ENCODE results near the gene TEX22.

TEX22 gene

DNA sequence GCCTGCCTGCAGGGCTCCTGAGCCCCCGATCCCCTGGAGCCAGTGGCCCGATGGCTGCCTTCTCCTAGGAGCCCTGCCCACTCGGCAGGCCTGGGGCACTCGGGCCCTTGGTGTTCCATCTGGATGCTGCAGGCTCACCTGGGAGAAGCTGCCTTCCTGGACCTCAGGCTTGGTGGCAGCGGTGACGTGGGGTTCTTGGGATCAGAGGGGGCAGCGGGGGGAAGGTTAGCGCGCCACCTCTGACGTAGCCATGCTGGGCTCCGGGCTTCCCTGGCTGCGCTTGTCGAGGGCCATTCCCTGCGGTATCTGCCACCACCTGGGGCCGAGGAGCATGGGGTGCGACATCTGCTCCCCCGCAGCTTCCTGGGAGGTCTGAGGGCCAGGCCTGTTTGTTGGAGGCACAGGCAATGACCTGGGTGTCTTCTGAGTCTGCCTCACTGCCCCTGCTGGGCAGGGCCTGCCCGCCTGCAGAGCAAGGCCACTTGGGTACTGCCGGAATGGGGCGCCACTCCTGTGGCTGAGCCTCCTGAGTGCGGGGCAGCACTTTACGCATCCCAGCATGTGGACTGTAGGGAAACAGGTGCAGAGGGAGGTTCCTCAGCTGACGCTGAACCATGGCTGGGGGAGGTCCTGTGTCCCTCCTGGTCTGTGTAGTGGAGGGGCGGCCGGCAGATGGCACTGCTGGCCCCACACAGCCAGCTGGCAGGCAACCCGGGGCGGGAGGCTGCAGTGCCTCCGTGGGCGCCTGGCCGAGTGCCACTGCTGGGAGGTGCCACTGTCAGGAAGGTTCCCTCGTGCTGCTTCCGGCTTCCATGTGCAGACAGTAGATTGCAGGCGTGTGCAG, 41.6 kb downstream of the TEX22 start:
- DNase-seq (ENCODE audit: low read depth in 2 of 2), result no peak

GRCh38 chr14:105440554-105440900, 42.2 kb downstream of the TEX22 start:
- no peak for DNase-seq (ENCODE audit: low read depth in 2 of 2)

- no peak for DNase-seq (ENCODE audit: low read depth in 2 of 2)
These were observed 42.7 kb downstream of the TEX22 start for GRCh38 chr14:105440992-105441391.

GRCh38 chr14:105442125-105442524, 43.8 kb downstream of the TEX22 start:
- DNase-seq (ENCODE audit: low read depth in 2 of 2), result no peak

DNA sequence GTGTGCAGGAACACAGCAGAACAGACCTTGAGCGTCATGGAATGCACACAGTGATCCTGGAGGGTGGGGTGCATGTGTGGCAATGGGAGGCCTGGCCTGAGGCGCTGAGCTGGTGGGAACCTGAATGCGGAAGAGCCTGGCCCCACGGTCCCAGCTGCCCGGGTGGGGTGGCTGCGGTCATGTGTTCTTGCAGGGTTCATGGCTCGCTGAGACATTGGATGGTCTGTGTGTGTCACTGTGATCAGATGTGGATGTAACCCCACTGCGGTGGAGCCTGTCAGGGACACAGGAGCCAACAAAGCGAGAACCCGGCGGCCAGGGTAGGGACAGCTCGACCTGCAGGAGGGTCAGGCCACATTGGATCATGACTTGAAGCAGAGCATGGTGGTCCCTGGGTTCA, 44.5 kb downstream of the TEX22 start:
- no peak for DNase-seq (ENCODE audit: low read depth in 2 of 2)

- no peak for DNase-seq (ENCODE audit: low read depth in 2 of 2)
These were observed 46.5 kb downstream of the TEX22 start for GRCh38 chr14:105444859-105445258.

- DNase-seq (ENCODE audit: low read depth in 2 of 2), result no peak
These were observed 47.0 kb downstream of the TEX22 start for GRCh38 chr14:105445290-105445689.

- no peak for DNase-seq (ENCODE audit: low read depth in 2 of 2)
These were observed 47.8 kb downstream of the TEX22 start for GRCh38 chr14:105445901-105446845.

GRCh38 chr14:105446971-105447370, 48.6 kb downstream of the TEX22 start:
- DNase-seq (ENCODE audit: low read depth in 2 of 2), result no peak

GRCh38 chr14:105447651-105448640, 49.6 kb downstream of the TEX22 start:
- DNase-seq (ENCODE audit: low read depth in 2 of 2), result no peak

DNA sequence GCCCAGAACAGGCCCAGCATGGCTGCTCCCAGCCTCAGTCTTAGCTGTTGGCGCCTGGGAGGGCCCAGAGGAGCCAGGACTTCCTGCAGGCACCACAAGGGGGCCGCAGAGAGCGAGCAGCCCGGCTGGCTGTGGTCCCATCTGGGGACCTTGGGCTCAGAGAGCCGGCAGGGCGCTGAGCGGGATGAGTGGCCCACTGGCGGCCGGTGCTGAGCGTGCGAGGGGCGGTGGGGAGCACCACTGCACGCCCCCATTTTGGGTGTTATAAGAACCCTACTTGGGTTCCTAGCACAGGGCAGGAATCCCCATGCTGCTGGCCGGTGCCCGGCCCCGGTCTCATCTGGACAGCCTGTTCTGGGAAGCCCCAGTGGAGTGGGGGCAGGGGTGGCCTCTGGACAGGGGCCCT, 50.4 kb downstream of the TEX22 start:
- peak; percentile 26 to 31 for DNase-seq (ENCODE audit: low read depth in 2 of 2)

DNA sequence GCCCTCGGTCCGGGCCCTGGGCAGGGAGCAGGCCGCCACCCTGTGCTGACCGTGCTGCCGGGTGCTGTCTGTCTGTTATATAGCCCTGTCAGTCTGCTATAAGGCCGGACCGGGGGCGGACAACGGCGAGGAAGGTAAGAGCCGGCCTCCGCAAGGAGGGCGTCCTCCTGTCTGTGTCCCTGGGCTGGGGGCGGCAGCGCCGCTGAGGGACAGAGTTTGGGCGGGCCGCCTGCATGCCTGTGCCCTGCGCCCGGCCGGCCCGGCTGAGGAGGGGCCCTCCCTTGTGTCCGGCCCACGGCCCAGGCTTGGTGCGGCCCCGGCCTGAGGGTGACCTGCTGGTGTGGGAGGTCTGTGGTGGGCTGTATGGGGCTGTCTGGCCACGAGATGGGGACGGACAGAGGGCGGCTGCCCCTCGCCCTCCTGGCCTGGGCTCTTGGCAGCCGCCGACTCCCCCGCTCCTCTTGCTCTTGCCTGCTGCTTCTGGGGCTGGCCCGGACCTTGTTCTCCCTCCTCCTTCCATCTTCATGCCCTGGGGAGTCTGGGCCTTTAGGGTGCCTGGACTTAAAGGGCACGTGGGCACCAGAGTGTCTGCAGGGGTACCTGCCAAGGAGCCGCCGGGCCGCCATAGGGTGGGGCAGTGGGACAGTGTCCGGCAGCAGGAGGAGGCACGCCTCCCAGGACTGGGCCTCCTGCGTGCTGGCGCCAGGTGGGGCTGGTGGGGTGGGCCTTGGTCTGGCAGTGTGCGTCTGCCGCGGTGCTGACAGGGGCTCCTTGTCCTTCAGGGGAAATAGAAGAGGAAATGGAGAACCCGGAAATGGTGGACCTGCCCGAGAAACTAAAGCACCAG, 51.2 kb downstream of the TEX22 start:
- no peak for DNase-seq (ENCODE audit: low read depth in 2 of 2)

- no peak for DNase-seq (ENCODE audit: low read depth in 2 of 2)
These were observed 51.8 kb downstream of the TEX22 start for GRCh38 chr14:105450123-105450505.

GRCh38 chr14:105450864-105451720, 52.8 kb downstream of the TEX22 start:
- no peak for DNase-seq (ENCODE audit: low read depth in 2 of 2)

- DNase-seq (ENCODE audit: low read depth in 2 of 2), result no peak
These were observed 54.6 kb downstream of the TEX22 start for GRCh38 chr14:105452963-105453362.

GRCh38 chr14:105453847-105454246, 55.5 kb downstream of the TEX22 start:
- DNase-seq (ENCODE audit: low read depth in 2 of 2), result no peak

- DNase-seq (ENCODE audit: low read depth in 2 of 2), result no peak
These were observed 56.8 kb downstream of the TEX22 start for GRCh38 chr14:105455086-105455640.

DNA sequence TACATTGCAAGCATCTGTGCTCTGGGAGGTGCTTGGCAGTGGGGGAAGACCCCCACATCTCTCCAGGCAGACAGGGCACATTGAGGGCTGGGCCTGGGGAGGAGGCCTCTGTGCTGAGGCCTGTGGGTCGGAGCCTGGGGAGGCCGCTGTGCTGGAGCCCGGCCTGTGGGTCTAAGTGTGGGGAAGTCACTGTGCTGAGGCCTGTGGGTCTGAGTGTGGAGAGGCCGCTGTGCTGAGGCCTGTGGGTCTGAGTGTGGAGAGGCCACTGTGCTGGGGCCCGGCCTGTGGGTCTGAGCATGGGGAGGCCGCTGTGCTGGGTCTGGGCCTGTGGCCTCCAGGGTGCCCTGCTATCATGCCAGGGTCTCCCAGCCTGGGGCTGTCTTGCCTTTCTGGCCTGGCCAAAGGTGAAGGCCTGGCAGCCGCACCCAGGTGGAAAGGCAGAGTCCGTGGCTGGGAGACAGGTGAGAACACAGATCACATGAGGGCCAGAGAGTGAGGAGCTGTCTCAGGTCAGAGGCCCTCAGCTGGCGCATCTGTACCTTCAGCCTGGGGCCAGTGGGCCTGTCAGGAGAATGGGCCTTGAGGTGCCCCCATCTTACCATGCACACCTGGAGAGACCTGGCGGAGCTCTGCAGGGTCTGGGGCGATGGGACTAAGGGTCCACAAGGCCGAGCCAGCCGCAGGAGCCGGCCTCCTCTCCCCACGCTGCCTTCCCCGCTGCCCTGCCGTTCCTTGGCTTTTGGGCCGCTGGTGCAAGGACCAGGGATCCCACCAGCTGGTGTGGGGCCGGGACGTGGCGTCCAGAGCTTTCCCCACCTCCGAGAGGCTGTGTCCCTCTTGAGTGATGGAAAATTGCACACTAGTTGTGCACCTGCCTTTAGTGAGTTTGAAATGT, 57.7 kb downstream of the TEX22 start:
- DNase-seq (ENCODE audit: low read depth in 2 of 2), result no peak

Data from stimulated activated CD4-positive, alpha-beta T cell treated with anti-CD3 and anti-CD28 coated beads, Interleukin-15, amount 100 ng/mL, for 48 hours (primary cell).